HG03064 (cell line): ENCODE data around the gene APBA1.
"Not testable (repeated sequence)": the region's sequence is repeated elsewhere in the genome, so short reads cannot be mapped to it uniquely, and the experiment has no call there.

ENCODE experiments used
- ATAC-seq: cut with Tn5 transposase; IDR thresholded peaks from one replicate; pipeline ENCODE4 v1.9.1; 2021; ENCODE audit warnings: low read depth; ENCODE audit not compliant: unreplicated experiment

The APBA1 gene

DNA sequence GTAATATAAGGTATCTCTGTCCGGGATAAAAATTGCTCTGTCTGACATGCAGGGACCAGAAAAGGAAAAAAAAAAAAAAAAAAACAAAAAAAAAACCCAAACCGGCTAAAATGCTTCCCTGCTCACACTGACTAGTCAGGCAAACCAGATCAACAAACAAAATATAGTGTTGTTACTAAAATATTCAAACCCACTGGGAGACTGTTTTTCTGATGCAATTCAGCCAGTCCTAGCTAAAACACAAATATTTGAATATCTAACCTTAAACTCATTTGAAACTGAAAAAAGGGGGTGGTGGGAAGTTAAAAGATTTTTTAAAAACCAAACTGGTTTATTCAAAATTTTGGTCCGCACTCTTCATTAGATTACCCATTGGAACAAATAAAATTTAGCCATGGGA, 61.0 kb downstream of the APBA1 start:
- no peak for ATAC-seq

DNA sequence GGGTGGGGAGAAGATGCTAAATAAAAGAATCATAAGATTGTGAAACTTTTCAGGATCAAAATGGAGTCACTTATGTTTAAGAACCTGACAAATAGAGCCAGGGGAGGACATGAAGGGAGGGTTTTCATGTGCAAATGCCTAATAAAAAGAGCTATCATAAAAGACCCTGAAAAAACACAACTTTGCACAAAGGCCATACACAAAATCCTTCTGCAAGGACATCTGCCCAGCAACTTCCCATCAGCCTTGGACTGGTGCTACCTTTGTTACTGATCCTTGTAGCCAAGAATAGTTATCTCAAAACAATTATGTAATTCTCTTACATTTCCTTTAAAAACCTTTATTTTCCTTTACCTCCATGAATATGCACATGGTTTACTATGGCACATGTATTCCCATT, 63.0 kb downstream of the APBA1 start:
- ATAC-seq: no peak

DNA sequence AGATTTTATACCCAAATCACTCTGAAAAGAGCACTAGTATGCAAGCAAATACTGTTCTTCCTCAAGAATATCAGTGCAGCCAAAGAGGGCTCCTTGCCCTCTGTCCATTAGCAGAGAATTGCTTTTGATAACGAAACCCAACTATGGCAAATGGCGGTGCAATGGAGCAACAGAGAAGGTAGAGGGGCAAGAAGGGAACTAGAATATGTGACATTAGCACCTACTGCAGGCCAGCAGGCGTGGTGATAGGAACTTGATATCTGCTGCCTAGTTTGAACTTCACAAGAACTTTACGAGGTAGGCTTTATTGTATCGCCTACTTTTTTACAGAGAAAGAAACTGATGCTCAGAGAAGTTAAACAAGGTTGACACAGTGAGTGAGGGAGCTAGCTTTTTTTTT, 66.1 kb downstream of the APBA1 start:
- ATAC-seq: no peak

DNA sequence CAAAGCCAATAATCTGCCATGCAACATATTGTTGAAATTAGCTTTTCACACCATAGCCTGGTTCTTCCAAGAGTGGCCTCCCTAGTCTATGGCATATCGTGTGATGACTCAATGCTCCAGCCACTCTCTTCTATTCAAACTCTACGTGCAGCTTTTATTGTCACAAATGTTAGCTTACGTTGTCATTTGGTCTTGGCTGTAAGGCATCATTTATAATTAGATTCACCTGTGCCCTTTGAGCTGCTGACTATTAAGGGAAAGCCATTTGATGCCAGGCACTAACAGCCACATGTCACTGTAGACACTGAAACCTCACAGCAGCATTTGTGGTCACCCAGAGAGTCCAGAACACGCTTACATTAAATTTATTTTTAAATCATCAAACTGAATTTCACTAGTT, 66.8 kb downstream of the APBA1 start:
- no peak for ATAC-seq

DNA sequence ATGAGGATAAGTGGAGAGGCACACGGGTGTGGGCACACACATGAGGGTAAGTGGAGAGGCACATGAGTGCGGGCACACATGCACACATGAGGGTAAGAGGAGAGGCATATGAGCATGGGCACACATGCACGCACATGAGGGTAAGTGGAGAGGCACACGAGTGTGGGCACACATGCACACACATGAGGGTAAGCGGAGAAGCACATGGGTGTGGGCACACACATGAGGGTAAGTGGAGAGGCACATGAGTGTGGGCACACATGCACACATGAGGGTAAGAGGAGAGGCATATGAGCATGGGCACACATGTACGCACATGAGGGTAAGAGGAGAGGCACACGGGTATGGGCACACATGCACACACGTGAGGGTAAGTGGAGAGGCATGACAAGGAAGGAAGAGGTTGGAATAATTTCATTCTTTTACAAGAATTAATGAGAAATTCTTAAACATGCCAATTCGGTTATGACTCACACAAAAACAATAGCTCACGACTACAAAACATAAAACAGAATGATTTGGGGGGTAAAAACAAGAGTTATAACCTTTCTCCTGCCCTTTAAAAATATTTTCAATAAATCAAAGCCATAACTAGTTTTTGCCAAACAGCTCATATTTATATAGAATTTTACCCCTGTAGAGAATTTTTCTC, 67.5 kb downstream of the APBA1 start:
- ATAC-seq: no peak

DNA sequence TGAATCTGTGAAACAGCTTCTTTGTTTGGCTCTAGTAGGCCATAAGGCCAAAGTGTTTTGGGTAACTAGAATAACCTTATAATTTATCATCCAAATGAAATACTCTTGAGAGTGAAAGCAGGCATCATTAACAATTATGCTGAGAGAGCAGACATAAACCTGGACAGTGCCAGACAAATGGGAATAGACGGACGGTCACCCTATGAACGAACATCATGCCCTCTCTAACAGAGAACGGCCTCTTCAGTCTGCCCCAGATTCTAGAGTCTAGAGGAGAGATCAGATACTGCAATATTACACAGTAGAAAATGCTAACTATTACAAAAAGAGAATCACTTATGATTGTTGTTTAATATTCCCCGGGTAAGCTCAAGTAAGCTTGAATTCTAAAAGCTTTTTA, 68.5 kb downstream of the APBA1 start:
- no peak for ATAC-seq

DNA sequence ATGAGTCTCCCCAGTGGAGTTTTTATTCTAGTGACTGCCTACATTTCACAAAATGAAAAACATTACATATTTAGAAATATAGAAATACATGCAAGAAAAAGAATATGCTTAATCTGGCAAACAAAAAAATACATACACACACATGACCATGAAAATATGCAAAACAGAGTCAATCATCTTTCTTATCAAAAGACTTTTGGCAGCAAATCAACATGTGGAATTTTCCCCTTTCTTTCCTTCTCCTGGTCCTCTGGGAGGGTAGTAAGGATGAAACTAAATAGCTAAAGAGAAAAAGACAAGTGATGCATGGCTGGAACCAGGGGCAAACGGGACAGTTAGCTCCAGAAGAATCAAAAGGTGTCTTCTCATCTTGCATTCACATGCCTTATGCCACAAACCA, 69.4 kb downstream of the APBA1 start:
- no peak for ATAC-seq

DNA sequence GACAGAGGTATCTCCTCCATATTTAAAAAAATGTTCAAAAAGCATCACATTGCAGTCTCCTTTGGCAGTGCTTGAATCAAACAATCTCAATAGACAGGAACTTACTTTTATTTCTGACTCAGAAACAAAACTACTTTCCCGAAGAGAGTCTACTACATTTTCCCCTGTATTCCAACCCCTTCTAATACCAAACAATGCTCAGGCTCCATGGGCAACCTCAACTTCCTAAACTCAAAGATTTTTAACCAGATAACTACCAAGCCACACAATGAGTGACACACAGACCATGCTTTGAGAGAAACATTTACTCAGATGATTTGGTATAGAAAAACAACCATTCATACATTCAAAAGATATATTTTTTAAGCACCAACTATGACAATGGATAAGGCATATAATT, 70.5 kb downstream of the APBA1 start:
- ATAC-seq: no peak

DNA sequence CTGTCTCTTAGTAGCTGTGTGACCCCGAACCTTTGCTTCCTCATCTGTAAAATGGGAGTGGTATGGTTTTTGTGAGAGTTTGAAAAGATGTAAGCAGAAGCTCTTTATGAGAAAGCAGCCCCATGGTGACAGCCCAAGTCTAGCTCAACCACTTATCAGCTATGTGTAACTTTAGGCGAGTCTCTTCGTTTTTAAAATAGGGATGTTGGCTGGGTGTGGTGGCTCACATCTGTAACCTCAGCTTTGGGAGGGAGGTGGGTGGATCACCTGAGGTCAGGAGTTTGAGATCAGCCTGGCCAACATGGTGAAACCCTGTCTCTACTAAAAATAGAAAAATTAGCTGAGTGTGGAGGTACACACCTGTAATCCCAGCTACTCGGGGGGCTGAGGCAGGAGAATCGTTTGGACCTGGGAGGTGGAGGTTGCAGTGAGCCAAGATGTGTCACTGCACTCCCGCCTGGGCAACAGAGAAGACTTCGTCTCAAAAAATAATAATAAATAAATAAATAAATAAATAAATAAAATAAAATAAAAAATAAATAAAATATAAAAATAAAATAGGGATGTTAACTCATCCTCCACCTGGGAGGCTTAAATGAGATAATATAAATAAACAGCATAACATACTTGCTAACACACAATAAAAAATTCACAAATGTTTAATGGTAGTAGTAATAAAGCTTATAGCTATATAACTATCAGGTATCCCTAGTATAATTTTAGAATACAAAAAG, 71.7 kb downstream of the APBA1 start:
- no peak for ATAC-seq

DNA sequence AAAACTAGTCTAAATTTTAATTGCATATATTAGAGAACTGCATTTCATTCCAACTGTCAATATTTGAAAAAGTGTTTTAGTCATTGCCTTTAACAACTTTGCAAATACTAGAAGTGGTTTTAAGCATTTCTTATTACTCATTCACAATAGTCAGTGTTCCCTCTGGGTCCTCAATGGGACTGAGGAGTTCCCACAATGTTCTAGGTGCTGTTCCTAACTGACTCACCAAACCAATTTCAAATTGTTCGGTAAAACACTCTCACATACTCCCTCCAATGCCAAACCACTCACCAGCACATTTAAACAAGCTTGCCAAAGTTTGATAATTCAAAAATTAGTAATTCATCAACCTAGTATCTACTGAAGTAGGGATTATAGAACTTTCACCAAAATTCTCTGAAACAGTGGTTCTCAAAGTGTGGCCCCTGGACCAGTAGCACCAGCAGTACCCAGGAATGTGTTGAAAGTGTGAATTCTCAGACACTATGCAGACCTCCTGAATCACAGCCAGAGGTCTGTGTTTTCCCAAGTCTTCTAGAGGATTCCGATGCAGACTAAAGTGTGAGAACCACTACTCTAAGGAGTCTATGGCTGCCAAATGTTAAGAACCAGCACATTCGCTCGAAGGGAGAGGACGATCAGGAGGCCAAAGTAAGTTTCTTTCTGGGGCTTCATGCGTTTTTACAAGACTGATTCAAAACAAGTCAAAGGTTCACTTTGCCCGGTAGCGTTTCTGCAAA, 72.8 kb downstream of the APBA1 start:
- no peak for ATAC-seq

DNA sequence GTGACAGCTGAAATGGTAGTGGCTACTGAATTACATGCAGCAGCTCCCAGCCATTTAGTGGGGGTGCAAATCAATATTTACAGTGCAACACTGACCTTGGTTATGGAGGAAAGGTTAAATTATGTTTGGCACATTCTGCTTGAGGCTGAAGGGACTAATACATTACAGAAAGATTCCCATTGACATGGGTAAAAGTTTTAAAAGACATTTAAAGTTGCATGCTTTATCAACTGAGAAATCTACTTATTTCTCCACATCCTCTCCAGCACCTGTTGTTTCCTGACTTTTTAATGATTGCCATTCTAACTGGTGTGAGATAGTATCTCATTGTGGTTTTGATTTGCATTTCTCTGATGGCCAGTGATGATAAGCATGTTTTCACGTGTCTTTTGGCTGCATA, 75.3 kb downstream of the APBA1 start:
- not testable (repeated sequence) for ATAC-seq

DNA sequence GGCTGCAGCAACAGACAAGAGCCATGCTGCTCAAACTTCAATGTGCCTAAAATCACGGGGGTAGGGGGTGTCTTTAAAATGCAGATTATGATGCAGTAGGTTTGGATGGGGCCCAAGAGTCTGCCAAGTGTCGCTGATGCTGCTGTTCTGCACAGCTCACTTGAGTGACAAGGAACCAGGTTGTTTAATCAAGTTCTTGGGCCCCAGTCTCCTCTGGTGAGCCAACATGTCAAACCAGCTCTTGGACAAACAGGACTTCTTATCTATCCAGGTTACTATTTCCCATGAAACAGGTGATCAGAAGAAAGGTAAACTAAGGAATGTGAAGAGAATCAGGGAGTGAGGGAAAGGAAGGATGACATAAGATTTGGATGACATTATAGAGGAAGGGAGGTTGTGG, 78.0 kb downstream of the APBA1 start:
- no peak for ATAC-seq

DNA sequence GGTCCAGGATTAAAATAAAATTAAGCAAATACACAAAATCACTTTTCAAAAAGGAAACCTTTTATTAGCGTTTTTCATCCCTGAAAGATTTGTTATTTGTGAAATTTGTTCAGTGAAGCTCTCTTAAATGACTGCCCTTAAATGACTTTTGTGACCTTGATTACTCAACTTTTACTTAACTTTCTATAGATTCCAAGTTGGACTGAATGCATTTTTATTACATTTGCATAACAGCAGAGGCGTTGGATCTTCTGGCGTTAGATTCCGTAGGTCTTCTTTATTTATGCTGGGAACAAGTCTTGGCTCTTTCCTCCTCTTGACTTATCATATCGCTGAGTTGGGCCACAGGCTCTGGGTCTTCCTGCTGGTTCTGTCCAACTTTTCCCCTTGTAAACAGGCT, 78.4 kb downstream of the APBA1 start:
- ATAC-seq: no peak

DNA sequence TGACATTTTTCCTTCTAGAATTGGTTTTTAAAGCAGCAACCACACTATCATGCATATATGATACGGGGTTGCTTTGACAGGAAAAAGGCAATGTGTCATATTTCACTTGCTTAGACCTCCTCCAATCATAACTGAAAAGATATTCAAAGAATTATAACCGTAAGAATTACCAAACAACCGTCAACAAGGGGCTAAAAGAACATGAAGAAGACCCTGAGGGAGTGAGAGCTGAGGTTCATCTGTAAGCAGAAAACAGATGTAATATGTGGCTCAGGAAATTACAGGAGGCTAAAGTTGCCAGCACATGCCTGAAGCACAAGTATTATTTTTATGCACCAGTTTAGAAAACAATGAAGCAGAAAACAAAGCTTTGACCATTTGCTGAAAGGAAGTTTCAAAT, 78.9 kb downstream of the APBA1 start:
- no peak for ATAC-seq

DNA sequence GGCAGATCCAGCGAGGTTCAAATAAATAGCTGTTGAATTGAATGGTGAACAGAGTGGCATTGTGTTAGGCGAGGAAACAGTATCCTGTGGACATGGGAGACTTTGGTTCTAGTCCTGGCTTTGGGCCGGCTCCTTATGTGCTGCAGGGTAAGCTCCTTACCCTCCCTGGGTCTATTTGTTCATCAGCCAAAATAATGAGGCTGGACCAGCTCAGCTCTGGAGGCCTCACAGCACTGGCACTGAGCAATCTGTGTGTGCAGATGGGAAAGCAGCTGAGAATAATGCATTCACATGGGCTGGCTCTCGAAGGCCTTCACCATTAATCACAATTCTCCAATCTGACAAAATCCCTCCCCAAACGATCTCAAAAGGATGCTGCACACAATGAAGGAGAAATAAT, 81.9 kb downstream of the APBA1 start:
- ATAC-seq: no peak

DNA sequence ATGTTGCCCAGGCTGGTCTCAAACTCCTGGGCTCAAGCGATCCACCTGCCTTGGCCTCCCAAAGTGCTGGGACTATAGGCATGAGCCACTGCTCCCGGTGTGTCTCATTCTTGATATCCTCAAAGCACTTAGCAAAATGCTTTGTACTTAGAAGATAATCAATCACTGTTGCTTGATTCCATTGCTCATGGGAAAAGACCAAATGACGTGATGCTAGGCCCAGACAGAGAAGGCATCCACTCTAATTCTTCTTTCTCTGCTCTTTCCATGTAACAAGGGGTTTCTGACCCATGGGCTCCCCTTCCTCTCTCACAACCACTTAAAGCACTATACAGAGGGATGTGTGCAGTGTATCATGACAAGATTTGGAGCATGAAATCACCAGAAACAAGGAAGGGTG, 83.0 kb downstream of the APBA1 start:
- ATAC-seq: no peak

DNA sequence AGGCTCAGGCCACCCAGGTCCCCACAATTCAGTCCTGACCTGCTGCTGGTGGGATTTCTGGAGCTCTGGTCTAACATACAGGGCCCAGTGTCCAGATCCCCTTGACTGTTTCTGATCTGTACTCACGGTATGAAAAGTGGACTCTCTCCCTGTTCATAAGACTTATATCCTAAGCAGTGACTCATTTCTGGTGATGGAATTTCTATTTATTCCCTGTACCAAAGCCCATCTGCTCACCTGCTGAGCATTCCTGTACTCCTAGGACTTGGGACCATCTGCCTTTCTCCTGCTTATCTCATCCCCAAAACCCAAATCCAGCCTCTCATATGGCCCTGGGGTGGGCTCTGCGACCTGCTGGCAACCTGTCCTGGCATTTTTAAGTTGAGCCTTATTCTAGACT, 86.6 kb downstream of the APBA1 start:
- ATAC-seq: no peak

DNA sequence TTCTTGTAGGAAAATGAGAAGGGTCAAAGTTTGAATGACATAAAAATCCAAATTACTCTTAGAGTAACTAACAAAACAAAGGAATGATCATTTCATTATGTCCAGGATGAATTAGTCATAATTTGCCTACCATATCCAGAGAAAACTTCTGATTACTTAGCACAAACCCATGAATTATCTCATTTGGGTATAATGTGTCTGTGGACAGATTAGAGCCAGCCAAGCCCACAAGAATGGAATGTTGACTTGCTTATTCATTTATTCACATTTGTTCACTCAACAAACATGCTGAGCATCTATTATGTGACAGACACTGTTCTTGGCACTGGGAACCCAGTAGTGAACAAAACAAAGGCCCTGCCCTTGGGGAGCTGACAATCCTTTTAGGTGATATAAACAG, 87.4 kb downstream of the APBA1 start:
- ATAC-seq: no peak

DNA sequence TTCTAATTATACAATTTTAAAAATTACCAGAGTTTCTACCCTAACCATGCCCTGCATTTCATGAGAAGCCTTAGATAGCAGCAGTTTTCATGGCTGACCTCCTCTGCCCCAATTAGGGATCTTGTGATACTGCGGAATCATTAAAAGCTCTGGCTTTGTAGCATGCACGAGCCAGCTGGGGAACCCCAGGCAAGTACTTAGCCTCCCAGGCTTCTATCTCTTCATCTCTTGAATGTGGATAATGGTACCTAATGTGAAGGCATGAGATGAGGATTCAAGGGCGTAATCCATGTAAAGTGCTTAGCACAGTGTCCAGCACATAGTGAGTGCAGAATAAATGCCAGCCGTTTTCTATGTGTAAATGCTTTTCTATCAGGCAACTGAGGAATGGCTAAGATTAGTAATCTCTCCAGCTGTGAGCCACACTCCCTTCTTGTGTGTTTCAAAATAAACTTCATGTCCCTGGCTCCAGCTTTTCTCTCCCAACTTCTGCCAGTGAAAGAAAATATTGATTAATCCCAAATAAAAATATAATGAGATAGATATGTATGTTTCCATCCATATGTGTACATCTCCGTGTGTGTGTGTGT, 88.4 kb downstream of the APBA1 start:
- no peak for ATAC-seq

DNA sequence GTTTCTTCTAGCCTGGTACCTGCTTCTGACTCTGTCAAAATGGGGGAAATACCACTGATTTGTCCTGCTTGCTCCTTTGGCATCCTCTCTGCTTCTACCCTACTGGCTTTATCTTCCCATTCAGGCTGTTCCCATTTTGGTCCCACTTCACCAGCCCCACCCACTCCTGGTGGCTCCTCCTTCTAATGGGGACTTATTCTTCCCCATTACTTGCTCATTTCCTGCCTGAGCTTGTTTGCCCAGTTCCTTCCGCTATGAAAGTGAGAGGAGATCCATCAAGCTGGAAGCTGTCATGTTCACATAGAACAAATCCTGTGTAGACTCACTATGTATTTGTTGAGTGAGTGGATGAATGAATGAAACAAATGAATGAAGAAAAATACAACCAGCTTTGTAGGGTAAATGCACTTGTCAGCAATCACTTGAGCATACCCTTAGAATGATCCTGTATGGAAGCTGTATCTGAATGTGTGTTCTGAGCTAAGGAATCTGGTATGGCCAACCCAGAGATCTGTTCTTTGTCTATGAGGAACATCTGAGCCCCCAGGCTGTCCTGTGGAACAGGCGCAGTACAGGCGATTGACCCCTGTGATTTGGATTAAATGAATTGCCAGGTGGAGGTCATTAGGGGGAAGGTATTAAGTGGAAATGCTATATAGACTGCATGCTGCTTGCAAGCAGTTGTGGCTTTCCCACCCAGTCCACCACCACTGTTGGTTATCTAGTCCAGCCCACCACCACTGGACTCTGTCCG, 89.5 kb downstream of the APBA1 start:
- ATAC-seq: no peak

DNA sequence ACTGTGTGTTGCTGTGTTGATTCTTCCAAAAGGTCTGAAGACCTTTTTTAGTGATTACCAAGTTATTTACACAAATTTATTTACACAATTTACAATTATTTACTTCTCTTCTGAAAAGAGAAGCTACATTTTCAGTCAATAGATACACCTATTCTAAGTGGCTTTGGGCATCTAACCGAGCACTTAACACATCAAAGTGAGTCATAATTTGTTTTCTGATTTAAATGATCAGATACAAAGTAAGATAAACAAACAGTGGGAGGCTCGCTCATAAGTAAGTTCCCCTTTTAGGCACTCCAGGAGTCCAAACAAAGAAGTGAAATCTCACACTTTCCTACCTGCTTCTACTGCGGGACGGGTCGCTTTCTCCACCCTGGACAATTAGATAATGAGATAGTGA, 90.2 kb downstream of the APBA1 start:
- no peak for ATAC-seq
